ENCODE measurements around the gene PRKD2.

Gene PRKD2

DNA sequence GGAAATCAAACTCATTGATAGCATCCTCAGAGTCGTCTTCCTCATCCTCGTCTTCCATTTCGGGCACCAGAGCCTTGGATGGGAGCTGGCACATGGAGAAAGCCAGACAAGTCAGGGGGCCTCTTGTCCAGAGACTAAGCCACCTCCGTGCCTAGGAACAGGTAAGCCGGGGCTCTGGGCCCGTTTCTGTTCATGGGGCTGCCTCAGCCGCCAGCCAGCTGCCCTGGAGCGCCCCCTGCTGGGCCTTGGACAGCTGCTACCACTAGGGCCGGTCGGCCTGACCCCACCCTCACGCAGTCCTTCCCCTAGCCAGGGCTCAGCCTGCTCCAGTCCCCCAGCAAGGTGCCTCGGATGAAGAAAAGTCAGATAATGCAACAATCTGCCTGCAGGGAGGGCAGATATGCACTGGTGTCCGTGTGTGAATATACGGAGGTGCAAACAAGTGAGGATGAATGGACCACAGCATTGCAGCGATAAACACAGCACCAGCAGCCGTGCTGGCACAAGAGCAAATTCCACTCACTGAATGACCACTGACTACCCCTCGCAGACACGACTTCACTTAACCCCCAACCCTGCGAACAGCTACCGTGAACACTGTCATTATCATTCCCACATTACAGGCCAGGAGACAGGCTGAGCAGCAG, 11.9 kb upstream of the PRKD2 start:
- peak; percentile 52 for DNase-seq (ENCODE audit: low read depth)
- TF ChIP-seq, protein P1, sequence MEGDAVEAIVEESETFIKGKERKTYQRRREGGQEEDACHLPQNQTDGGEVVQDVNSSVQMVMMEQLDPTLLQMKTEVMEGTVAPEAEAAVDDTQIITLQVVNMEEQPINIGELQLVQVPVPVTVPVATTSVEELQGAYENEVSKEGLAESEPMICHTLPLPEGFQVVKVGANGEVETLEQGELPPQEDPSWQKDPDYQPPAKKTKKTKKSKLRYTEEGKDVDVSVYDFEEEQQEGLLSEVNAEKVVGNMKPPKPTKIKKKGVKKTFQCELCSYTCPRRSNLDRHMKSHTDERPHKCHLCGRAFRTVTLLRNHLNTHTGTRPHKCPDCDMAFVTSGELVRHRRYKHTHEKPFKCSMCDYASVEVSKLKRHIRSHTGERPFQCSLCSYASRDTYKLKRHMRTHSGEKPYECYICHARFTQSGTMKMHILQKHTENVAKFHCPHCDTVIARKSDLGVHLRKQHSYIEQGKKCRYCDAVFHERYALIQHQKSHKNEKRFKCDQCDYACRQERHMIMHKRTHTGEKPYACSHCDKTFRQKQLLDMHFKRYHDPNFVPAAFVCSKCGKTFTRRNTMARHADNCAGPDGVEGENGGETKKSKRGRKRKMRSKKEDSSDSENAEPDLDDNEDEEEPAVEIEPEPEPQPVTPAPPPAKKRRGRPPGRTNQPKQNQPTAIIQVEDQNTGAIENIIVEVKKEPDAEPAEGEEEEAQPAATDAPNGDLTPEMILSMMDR (conservative IDR thresholded peaks at IDR 0.05; ENCODE audit: control insufficient read depth, insufficient read depth, low read depth, low read length): peak; percentile 82

DNA sequence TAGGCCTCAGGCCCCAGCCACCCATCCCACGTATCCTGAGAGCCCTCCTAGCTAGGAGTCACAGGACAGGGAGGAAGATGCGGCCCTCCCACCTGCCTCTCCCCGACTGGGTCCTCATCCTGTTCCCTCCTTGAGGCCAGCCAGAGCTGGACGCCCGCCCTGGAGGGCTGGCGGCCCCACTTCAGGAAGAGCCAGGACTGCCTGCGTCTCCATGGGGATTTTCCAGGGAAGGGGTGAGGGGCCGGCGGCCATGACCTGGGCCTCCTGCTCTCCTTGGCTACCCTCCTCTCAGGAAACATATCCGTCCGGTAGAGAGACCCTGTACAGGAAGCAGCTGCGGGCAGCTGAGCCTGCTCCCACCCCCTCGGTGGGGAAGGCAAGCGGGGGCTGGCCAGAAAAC, 11.3 kb upstream of the PRKD2 start:
- no peak for DNase-seq (ENCODE audit: low read depth)
- H3K4me3 ChIP-seq (ENCODE audit: control insufficient read depth, low read depth, low read length): no peak overlapping the region
- TF ChIP-seq, protein P1 (conservative IDR thresholded peaks at IDR 0.05; ENCODE audit: control insufficient read depth, insufficient read depth, low read depth, low read length): no peak

More for the DNA sequence above, 11.9 kb upstream of the PRKD2 start:
- no peak overlapping the region for H3K4me3 ChIP-seq (ENCODE audit: control insufficient read depth, low read depth, low read length)

DNA sequence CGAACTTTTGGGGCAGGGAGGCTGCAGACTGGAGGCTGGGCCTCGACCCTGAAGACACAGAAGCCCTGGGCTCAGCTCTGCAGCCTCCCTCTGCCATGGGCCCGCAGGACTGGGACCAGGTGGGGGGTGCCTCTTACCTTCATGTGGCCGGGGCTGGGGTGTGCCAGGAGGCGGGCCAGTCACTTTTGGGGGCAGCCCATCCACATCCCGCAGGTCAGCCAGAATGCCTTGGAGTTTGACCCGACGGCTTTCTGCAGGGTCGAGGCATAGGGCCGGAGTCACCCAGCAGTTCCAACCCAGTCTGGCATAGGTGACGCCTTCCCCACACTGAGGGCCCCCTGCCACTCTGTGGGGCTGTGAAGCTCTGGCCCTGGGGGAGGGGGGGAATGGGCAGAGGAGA, 10.8 kb upstream of the PRKD2 start:
- TF ChIP-seq, protein P1 (conservative IDR thresholded peaks at IDR 0.05; ENCODE audit: control insufficient read depth, insufficient read depth, low read depth, low read length): no peak
- DNase-seq (ENCODE audit: low read depth): no peak
- H3K4me3 ChIP-seq (ENCODE audit: control insufficient read depth, low read depth, low read length): no peak overlapping the region

DNA sequence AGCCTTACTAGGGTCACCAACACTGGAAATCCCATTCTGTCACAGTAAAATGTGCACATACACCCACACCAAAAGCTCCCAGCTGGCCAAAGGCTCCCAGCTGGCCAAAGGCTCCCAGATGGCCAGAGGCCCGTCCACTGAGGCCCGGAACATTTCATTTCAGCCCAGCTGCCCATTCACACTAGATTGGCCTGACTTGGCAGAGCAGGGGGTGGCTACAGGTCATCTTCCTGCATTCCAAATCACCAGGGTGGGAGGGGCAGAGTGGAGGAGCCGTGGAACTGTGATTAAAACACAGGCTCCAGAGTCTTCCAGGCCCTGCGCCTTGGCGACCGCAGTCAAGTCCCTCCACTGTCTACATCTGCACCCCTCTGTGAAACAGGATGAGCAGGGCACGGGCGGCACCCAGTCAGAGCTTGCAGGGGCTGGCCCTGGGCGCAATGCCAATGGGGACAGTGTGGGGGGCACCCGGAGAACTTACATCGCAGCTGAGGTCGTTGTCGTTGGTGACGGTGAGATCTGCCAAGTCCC, 10.1 kb upstream of the PRKD2 start:
- no peak overlapping the region for H3K4me3 ChIP-seq (ENCODE audit: control insufficient read depth, low read depth, low read length)
- DNase-seq (ENCODE audit: low read depth): no peak
- TF ChIP-seq, protein P1 (conservative IDR thresholded peaks at IDR 0.05; ENCODE audit: control insufficient read depth, insufficient read depth, low read depth, low read length): no peak

DNA sequence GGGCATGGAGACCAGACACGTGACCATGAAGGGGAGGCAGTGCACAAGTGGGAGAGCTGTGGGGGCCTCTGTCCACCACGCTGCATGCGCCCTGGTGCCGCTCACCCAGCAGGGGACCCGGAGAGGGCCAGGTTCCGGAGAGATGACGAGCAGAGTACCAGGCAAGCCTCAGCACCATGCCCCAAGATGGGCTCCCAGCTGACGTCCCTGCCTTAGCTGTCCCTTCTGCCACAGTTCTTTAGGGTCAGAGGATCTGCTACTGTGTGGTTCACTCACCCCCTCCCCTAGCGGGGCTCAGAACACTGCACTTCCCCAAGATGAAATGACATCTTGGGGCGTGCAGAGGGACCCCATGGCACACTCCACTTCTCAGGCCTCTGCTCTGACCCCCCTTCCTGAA, 9.6 kb upstream of the PRKD2 start:
- DNase-seq (ENCODE audit: low read depth): no peak
- no peak overlapping the region for H3K4me3 ChIP-seq (ENCODE audit: control insufficient read depth, low read depth, low read length)
- TF ChIP-seq, protein P1 (conservative IDR thresholded peaks at IDR 0.05; ENCODE audit: control insufficient read depth, insufficient read depth, low read depth, low read length): no peak

DNA sequence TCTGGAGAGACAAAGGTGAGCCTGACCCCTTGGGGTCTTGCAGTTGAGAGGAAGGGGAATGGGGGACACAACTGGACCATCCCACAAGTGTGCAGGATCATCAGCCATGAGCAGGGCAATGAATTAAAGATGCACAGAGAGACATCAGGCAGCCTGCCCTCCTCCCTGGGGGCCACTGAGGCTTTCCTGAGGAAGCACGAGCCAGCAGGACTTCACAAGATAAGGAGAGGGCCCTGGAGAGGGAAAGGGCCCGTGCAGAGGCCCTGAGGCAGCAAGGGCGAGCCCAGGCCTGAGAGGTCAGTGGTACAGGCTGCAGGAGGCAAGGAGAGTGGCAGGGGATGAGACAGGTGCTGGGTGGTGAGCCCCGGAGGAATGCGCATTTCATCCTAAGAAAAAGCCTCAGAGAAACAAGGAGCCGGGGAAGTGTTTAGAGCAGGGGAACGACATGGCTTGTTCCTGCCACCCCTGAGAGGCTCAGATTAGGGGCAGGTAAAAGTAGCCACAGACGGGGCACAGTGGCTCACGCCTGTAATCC, 9.0 kb upstream of the PRKD2 start:
- H3K4me3 ChIP-seq (ENCODE audit: control insufficient read depth, low read depth, low read length): no peak overlapping the region
- TF ChIP-seq, protein P1 (conservative IDR thresholded peaks at IDR 0.05; ENCODE audit: control insufficient read depth, insufficient read depth, low read depth, low read length): no peak
- DNase-seq (ENCODE audit: low read depth): no peak

Data from fibroblast of mammary gland (primary cell).